ENCODE measurements around the gene KLF6.

DNA sequence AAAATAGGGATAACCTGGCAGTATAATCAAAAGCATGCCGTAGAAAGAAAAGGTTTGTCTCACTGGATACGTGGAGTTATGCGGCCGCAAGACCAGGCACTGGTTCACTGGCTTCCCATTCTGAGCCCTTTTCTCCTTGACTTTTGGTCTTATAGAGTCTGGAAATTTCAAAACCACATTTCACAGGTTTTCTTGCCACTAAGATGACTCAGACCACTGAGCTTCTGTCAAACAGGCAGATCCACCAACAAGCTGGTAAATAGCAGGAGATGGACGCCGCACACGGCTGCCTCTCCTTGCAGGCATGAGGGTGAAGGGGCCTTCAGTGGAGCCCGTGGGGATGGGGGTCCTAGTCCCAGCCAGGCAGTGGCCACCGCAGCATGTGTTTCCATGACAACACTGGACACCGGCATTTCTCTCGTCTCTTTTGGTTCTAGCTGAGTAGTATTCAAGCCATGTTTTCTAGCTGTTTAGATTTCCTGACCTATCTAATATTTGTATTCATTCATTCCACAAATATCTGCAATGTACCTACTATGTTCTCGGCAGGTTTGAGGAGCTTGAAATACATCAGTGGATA lies 55.5 kb downstream of the KLF6 start:
- no peak for TF ChIP-seq EZH2phosphoT487 (IDR thresholded peaks at IDR 0.05; ENCODE audit: low read depth)
- TF ChIP-seq, protein P1, sequence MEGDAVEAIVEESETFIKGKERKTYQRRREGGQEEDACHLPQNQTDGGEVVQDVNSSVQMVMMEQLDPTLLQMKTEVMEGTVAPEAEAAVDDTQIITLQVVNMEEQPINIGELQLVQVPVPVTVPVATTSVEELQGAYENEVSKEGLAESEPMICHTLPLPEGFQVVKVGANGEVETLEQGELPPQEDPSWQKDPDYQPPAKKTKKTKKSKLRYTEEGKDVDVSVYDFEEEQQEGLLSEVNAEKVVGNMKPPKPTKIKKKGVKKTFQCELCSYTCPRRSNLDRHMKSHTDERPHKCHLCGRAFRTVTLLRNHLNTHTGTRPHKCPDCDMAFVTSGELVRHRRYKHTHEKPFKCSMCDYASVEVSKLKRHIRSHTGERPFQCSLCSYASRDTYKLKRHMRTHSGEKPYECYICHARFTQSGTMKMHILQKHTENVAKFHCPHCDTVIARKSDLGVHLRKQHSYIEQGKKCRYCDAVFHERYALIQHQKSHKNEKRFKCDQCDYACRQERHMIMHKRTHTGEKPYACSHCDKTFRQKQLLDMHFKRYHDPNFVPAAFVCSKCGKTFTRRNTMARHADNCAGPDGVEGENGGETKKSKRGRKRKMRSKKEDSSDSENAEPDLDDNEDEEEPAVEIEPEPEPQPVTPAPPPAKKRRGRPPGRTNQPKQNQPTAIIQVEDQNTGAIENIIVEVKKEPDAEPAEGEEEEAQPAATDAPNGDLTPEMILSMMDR (IDR thresholded peaks at IDR 0.05; ENCODE audit: low read depth, low read length): no peak
